ENCODE results near the gene HAX1.
A peak's percentile ranks its signal among the peaks of the same experiment; 100 is the strongest.

The HAX1 gene

DNA sequence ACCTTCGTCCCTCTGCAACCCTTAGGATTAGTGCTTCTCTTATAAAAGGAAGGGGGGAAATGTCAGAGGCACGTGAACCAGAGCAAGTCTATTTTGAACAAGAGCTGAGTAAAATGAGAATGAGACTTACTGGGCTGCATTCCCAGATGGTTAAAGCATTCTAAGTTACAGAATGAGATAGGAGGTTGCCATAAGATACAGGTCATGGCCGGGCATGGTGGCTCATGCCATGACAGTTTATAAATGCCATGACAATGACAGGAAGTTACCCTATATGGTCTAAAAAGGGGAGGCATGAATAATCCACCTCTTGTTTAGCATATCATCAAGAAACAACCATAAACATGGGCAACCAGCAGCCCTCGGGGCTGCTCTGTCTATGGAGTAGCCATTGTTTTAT is 46.0 kb downstream of the HAX1 start:
- TF ChIP-seq GATA3 (IDR thresholded peaks at IDR 0.05; ENCODE audit: low read depth, low read length) (no peak), GATA2 (IDR thresholded peaks at IDR 0.05; ENCODE audit: low read depth, low read length) (no peak)

DNA sequence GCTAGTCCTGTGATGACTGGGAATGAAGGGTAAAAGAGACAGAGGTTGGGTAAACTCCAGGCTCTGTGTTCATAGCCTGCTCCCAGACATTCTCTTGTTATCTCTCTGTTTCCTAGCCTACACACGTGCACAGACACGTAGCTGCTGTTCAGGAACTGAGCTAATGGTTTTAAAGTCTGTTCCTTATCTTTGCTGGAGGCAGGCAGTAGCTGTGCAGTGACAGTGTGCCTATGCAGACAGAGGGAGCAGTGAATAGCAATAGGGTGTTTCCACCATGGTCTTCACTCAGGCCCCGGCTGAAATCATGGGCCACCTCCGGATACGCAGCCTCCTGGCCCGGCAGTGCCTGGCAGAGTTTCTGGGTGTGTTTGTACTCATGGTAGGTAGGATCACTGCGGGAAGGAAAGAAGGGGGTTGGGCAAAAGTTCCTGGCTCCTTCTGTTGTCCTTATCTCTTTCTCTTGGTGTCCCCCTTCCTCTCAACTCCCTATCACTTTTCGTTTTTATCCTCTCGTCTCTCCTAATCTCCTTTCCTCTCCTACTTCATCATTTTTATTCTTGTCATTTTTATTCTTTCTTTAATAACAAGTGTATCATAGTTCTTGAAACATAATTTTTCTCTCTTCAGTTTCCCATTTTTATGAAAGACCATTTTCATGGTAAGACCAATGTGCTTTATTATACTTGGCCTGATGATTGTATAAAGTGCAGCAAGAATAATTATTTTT is 48.6 kb downstream of the HAX1 start, which contains the start of gene AQP10:
Gene AQP10 (plus strand): TSS at position 212 of the 727 bp plus-strand sequence. CDS start 63 bp downstream, at position 275.
- no peak for TF ChIP-seq GATA3 (IDR thresholded peaks at IDR 0.05; ENCODE audit: low read depth, low read length)
- peak; percentile 84 for TF ChIP-seq GATA2 (IDR thresholded peaks at IDR 0.05; ENCODE audit: low read depth, low read length)

DNA sequence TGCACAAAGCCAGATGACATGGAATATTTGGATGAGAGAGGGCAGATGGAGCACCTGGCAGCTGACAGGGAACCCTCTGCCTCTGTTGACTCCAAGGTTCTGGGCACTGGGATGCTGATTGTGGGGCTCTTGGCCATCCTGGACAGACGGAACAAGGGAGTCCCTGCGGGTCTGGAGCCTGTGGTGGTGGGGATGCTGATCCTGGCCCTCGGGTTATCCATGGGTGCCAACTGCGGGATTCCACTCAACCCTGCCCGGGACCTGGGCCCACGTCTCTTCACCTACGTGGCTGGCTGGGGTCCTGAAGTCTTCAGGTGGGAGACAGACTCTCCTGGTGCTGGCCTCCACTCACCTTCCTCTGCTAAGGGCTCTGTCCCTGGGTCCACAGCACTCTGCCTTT is 51.1 kb downstream of the HAX1 start:
- TF ChIP-seq GATA3 (IDR thresholded peaks at IDR 0.05; ENCODE audit: low read depth, low read length) (no peak), GATA2 (IDR thresholded peaks at IDR 0.05; ENCODE audit: low read depth, low read length) (no peak)

DNA sequence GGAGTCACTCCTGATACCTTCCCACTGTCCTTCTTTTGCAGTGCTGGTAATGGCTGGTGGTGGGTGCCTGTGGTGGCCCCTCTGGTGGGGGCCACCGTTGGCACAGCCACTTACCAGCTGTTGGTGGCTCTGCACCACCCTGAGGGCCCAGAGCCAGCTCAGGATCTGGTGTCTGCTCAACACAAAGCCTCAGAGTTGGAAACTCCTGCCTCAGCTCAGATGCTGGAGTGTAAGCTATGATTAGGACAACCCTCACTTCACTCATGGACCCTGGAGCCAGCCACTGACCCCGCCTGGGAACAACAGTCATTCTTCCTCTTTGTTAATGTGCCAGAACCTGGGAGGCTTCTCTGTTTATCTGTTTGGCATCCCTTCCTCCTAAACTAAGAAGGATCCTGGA is 51.8 kb downstream of the HAX1 start:
- TF ChIP-seq GATA3 (IDR thresholded peaks at IDR 0.05; ENCODE audit: low read depth, low read length) (no peak), GATA2 (IDR thresholded peaks at IDR 0.05; ENCODE audit: low read depth, low read length) (no peak)

DNA sequence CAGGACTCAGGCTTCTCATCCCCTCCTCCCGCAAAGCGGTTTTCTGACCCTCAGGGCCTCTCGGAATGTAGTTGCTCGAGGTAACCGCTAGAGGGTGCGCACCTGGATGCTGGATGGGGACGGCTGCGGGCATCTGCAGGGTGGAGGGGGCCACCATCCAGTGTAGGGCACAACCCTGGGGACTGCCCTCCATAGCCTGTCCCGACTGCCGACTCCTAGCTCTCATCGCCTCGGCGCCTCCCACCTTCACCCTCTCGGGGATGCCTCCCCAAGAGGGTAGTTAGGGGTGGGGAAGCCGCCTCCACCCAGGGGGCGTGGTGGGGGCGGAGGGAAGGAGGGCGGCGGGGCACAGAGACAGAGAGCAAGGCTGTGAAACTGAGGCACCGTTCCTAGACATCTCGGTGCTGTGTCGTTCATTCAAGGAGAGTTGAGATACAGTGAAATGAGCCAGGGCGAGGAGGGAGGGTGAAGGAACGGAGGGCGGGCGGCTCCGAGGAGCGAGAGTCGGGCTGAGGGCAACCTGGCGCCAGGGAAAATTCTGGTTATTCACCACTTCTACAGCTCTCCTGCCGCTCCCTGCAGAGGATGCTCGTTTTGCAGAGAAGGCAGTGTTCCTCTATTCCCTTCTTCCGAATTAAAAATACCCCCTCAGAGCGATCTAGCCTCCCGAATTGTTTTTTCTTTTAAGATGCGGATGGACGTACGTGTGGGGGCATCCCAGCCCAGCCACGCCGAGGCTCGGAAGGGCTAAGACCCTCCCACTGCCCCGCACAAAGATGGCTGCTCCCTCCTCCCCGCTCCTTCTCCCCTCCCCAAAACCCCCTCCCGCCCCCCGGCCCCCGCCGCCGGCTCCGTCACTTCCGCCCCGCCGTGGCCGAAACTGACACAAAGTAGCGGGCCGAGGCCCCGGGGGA is 52.5 kb downstream of the HAX1 start, which contains the start of gene ATP8B2:
Gene ATP8B2 (plus strand): TSS at position 857 of the 914 bp plus-strand sequence. CDS start 2,617 bp downstream, outside the sequence.
- TF ChIP-seq GATA2 (IDR thresholded peaks at IDR 0.05; ENCODE audit: low read depth, low read length) (no peak), GATA3 (IDR thresholded peaks at IDR 0.05; ENCODE audit: low read depth, low read length) (no peak)

Data from SH-SY5Y (cell line).